ENCODE data around the gene RHNO1. TPM values are rescaled to one million over a fixed set of nuclear protein-coding genes. Genes with fewer than 3 reads are reported as not detected.

RHNO1 gene
- total and polyA plus RNA-seq, 2 donors (not counting 3 experiments of a cell fraction or from before 2014, with no cell fraction given): 33.8 to 35.2 TPM

- FAIRE-seq (no peak), DNase-seq (ENCODE audit: low read depth, low spot score) (no peak)
- H2AFZ ChIP-seq (ENCODE audit: low read depth, low read length): no peak overlapping the region
- no peaks in the 10 kb centered on the region for H3K9me3 ChIP-seq (replicated peaks; ENCODE audit: control insufficient read depth, insufficient read depth, low read length)
- no peak overlapping the region for H3K9ac ChIP-seq (replicated peaks; ENCODE audit: extremely low read depth, insufficient read depth, low read length)
- ChIA-PET POLR2A (no interaction called here), CTCF (interaction anchor here (3.2 kb wide), 1 partner anchor 183 kb away, joined by 14 read pairs; no protein-coding TSS in a partner anchor)
- BruUV-seq (replicated peaks): no TSS peak
- H3K36me3 ChIP-seq (ENCODE audit: control insufficient read depth in 2 of 2, extremely low read depth in 1 of 2, insufficient read depth in 2 of 2, low read length in 2 of 2): peaks cover 2 to 11% of the 10 kb centered on the region in 2 experiments
- H3K4me3 ChIP-seq (replicated peaks in 1 of 3; ENCODE audit: insufficient read depth in 1 of 3, low read depth in 1 of 3, low read length in 3 of 3): no peak overlapping the region
- no peak overlapping the region for H3K27ac ChIP-seq (ENCODE audit: insufficient read depth, low read depth, low read length)
- TF ChIP-seq EZH2 (IDR thresholded peaks at IDR 0.05; ENCODE audit: borderline replicate concordance, low read depth, low read length, severe bottlenecking): no peak
- no peak for TF ChIP-seq MYC (IDR thresholded peaks at IDR 0.05; ENCODE audit: low read depth, low read length)
- TF ChIP-seq POLR2A (IDR thresholded peaks at IDR 0.05; ENCODE audit: low read depth, low read length): no peak
- TF ChIP-seq GATA2 (IDR thresholded peaks at IDR 0.05; ENCODE audit: insufficient read depth, insufficient read length, low read depth, low read length): no peak
- TF ChIP-seq POLR2AphosphoS5 (IDR thresholded peaks at IDR 0.05; ENCODE audit: insufficient read depth, low read depth, low read length): no peak
- TF ChIP-seq CTCF (IDR thresholded peaks at IDR 0.05; ENCODE audit: extremely low read depth in 1 of 2, insufficient read depth in 1 of 2, low read depth in 1 of 2, low read length in 2 of 2): no peak
- TF ChIP-seq MAX (IDR thresholded peaks at IDR 0.05; ENCODE audit: insufficient read depth, insufficient read length): no peak
- no peak for TF ChIP-seq FOS (IDR thresholded peaks at IDR 0.05; ENCODE audit: borderline replicate concordance, insufficient read depth, low read length)
- TF ChIP-seq JUN (IDR thresholded peaks at IDR 0.05; ENCODE audit: borderline replicate concordance, insufficient read depth, insufficient read length, low read depth): no peak
- dilution Hi-C loops (cut with MboI; ENCODE audit: extremely low pct_ligation_motif_present, low sequenced_read_pairs): no loop called here
- H3K27me3 ChIP-seq (ENCODE audit: control insufficient read depth in 2 of 2, insufficient read depth in 2 of 2, low read length in 2 of 2): no peaks in the 10 kb centered on the region
- no peaks in the 10 kb centered on the region for H3K79me2 ChIP-seq (ENCODE audit: control insufficient read depth, insufficient read depth, low read length)
- H4K20me1 ChIP-seq (replicated peaks; ENCODE audit: control insufficient read depth, extremely low read depth, insufficient read depth, low read length): no peaks in the 10 kb centered on the region
- H3K4me2 ChIP-seq (ENCODE audit: insufficient read depth, low read length): no peak overlapping the region
- H3K4me1 ChIP-seq (ENCODE audit: control insufficient read depth, extremely low read depth, insufficient read depth, low read length): no peaks in the 10 kb centered on the region
- intact Hi-C loops (cut with micrococcal nuclease): no loop called here
- no peaks in the 10 kb centered on the region for H3K9me1 ChIP-seq (replicated peaks; ENCODE audit: control insufficient read depth, extremely low read depth, insufficient read depth, low read length)
Observed at GRCh38 chr12:2858944-2859421, 18.0 kb upstream of the RHNO1 start.

All from endothelial cell of umbilical vein (primary cell).